ENCODE results near the gene NPPB. TPM values are rescaled to one million over a fixed set of nuclear protein-coding genes. Genes with fewer than 3 reads are reported as not detected.

NPPB gene
- total RNA-seq, 1 donor from 2014 or later, result not detected

- Mint-ChIP-seq H3K9me3 (no peaks in the 10 kb centered on the region), H3K36me3 (ENCODE audit: low read depth) (no peaks in the 10 kb centered on the region), H3K27me3 (peaks cover 23% of the 10 kb centered on the region), H3K4me1 (no peaks in the 10 kb centered on the region), H3K27ac (no peak overlapping the region), H3K4me3 (no peak overlapping the region)
- intact Hi-C loops (cut with micrococcal nuclease), result no loop called here
- ChIA-PET POLR2A (interaction anchor here (0.6 to 1.4 kb wide), 2 partner anchors 30 to 171 kb away, joined by 4 to 6 read pairs; no protein-coding TSS in a partner anchor), CTCF (no interaction called here)
- no peak for TF ChIP-seq CTCF (IDR thresholded peaks at IDR 0.05)
- no peak for DNase-seq
- no peak for ATAC-seq (ENCODE audit: low read depth)
Observed at GRCh38 chr1:11878081-11878890, 19.5 kb upstream of the NPPB start.

- ATAC-seq (ENCODE audit: low read depth), result no peak
- no peak for DNase-seq
- Mint-ChIP-seq H3K4me3 (no peak overlapping the region), H3K36me3 (ENCODE audit: low read depth) (no peaks in the 10 kb centered on the region), H3K9me3 (no peaks in the 10 kb centered on the region), H3K27ac (no peak overlapping the region), H3K4me1 (no peaks in the 10 kb centered on the region), H3K27me3 (peaks cover 15% of the 10 kb centered on the region)
- CTCF ChIA-PET, result no interaction called here
- intact Hi-C loops (cut with micrococcal nuclease), result no loop called here
- TF ChIP-seq CTCF (IDR thresholded peaks at IDR 0.05), result no peak
- POLR2A ChIA-PET, result interaction anchor here (1.4 kb wide), 1 partner anchor 31 kb away, joined by 6 read pairs; no protein-coding TSS in a partner anchor
Observed at GRCh38 chr1:11877074-11877473, 18.3 kb upstream of the NPPB start.

- no peak for TF ChIP-seq CTCF (IDR thresholded peaks at IDR 0.05)
- POLR2A ChIA-PET, result no interaction called here
- no peaks in the 10 kb centered on the region for H3K36me3 Mint-ChIP-seq (ENCODE audit: low read depth)
- no peak overlapping the region for H3K27ac Mint-ChIP-seq
- no peaks in the 10 kb centered on the region for H3K9me3 Mint-ChIP-seq
- ATAC-seq (ENCODE audit: low read depth) (no peak), DNase-seq (no peak)
- CTCF ChIA-PET, result no interaction called here
- peaks cover 16% of the 10 kb centered on the region for H3K27me3 Mint-ChIP-seq
- no peaks in the 10 kb centered on the region for H3K4me1 Mint-ChIP-seq
- no peak overlapping the region for H3K4me3 Mint-ChIP-seq
- intact Hi-C loops (cut with micrococcal nuclease), result no loop called here
Observed at GRCh38 chr1:11875094-11875493, 16.3 kb upstream of the NPPB start.

- no peaks in the 10 kb centered on the region for H3K9me3 Mint-ChIP-seq
- H3K4me3 Mint-ChIP-seq, result no peak overlapping the region
- intact Hi-C loops (cut with micrococcal nuclease), result no loop called here
- no peaks in the 10 kb centered on the region for H3K36me3 Mint-ChIP-seq (ENCODE audit: low read depth)
- POLR2A ChIA-PET, result no interaction called here
- ATAC-seq (ENCODE audit: low read depth), result no peak
- TF ChIP-seq CTCF (IDR thresholded peaks at IDR 0.05), result no peak
- DNase-seq, result no peak
- no peaks in the 10 kb centered on the region for H3K4me1 Mint-ChIP-seq
- peaks cover 16% of the 10 kb centered on the region for H3K27me3 Mint-ChIP-seq
- CTCF ChIA-PET, result no interaction called here
- no peak overlapping the region for H3K27ac Mint-ChIP-seq
Observed at GRCh38 chr1:11874624-11875023, 15.9 kb upstream of the NPPB start.

GRCh38 chr1:11874258-11874562, 15.5 kb upstream of the NPPB start:
- CTCF ChIA-PET, result no interaction called here
- no peak for DNase-seq
- Mint-ChIP-seq H3K27ac (no peak overlapping the region), H3K27me3 (peaks cover 18% of the 10 kb centered on the region), H3K36me3 (ENCODE audit: low read depth) (no peaks in the 10 kb centered on the region), H3K4me3 (no peak overlapping the region), H3K4me1 (no peaks in the 10 kb centered on the region), H3K9me3 (no peaks in the 10 kb centered on the region)
- TF ChIP-seq CTCF (IDR thresholded peaks at IDR 0.05), result no peak
- POLR2A ChIA-PET, result no interaction called here
- ATAC-seq (ENCODE audit: low read depth), result no peak
- intact Hi-C loops (cut with micrococcal nuclease), result no loop called here
